ENCODE data around the gene NECAB3. TPM values are rescaled to one million over a fixed set of nuclear protein-coding genes. Genes with fewer than 3 reads are reported as not detected.
"Not testable (repeated sequence)": the region's sequence is repeated elsewhere in the genome, so short reads cannot be mapped to it uniquely, and the experiment has no call there.

The NECAB3 gene
- polyA plus RNA-seq, 3 donors from 2014 or later = 2.5 to 3.8 (median 2.9) TPM

- Mint-ChIP-seq H3K27ac (no peak overlapping the region), H3K36me3 (peaks cover 14 to 34% (median 20%) of the 10 kb centered on the region in 3 donors), H3K27me3 (ENCODE audit: low read depth in 3 of 3) (peaks cover 0 to 2% (median 0%) of the 10 kb centered on the region in 3 donors), H3K4me1 (peaks cover 3 to 9% of the 10 kb centered on the region in 2 donors), H3K4me3 (no peak overlapping the region), H3K9me3 (no peaks in the 10 kb centered on the region)
- no peak for DNase-seq
Observed at GRCh38 chr20:33635341-33635740, 38.9 kb downstream of the NECAB3 start.

GRCh38 chr20:33631910-33632309, 42.3 kb downstream of the NECAB3 start:
- H3K27ac Mint-ChIP-seq; H3K27me3 Mint-ChIP-seq (ENCODE audit: low read depth in 3 of 3): not testable (repeated sequence)
- H3K36me3 Mint-ChIP-seq = peaks cover 22 to 42% (median 35%) of the 10 kb centered on the region in 3 donors

GRCh38 chr20:33630507-33630906, 43.7 kb downstream of the NECAB3 start:
- Mint-ChIP-seq H3K27ac (peak overlapping the region in 4 of 6 donors; percentile 0 to 53 (median 29)), H3K4me1 (peaks cover 7 to 10% of the 10 kb centered on the region in 2 donors), H3K36me3 (peaks cover 19 to 43% (median 35%) of the 10 kb centered on the region in 3 donors), H3K4me3 (no peak overlapping the region), H3K27me3 (ENCODE audit: low read depth in 3 of 3) (no peaks in the 10 kb centered on the region), H3K9me3 (no peaks in the 10 kb centered on the region)
- DNase-seq = no peak

More at GRCh38 chr20:33631910-33632309, 42.3 kb downstream of the NECAB3 start:
- not testable (repeated sequence) for H3K4me3 Mint-ChIP-seq, DNase-seq, H3K4me1 Mint-ChIP-seq, H3K9me3 Mint-ChIP-seq

- peak overlapping the region in 4 of 6 donors; percentile 0 to 53 (median 30) for H3K27ac Mint-ChIP-seq
- DNase-seq = no peak
- no peaks in the 10 kb centered on the region for H3K27me3 Mint-ChIP-seq (ENCODE audit: low read depth in 3 of 3)
- H3K4me3 Mint-ChIP-seq = no peak overlapping the region
- H3K9me3 Mint-ChIP-seq = no peaks in the 10 kb centered on the region
- H3K36me3 Mint-ChIP-seq = peaks cover 19 to 48% (median 37%) of the 10 kb centered on the region in 3 donors
- peaks cover 12 to 16% of the 10 kb centered on the region in 2 donors for H3K4me1 Mint-ChIP-seq
Observed at GRCh38 chr20:33629979-33630378, 44.2 kb downstream of the NECAB3 start.

- Mint-ChIP-seq H3K36me3 (peaks cover 19 to 47% (median 41%) of the 10 kb centered on the region in 3 donors), H3K9me3 (no peaks in the 10 kb centered on the region), H3K27ac (peak overlapping the region in 1 of 6 donors; percentile 11), H3K4me3 (no peak overlapping the region), H3K27me3 (ENCODE audit: low read depth in 3 of 3) (peaks cover 0 to 2% (median 0%) of the 10 kb centered on the region in 3 donors), H3K4me1 (peaks cover 16 to 20% of the 10 kb centered on the region in 2 donors)
- no peak for DNase-seq
Observed at GRCh38 chr20:33629533-33629932, 44.7 kb downstream of the NECAB3 start.

GRCh38 chr20:33627577-33628216, 46.5 kb downstream of the NECAB3 start:
- Mint-ChIP-seq H3K36me3 (peaks cover 19 to 55% (median 44%) of the 10 kb centered on the region in 3 donors), H3K4me1 (peaks cover 28% of the 10 kb centered on the region in 2 donors), H3K4me3 (no peak overlapping the region), H3K27me3 (ENCODE audit: low read depth in 3 of 3) (peaks cover 0 to 2% (median 0%) of the 10 kb centered on the region in 3 donors), H3K27ac (peak overlapping the region in 3 of 6 donors; percentile 27 to 67 (median 42)), H3K9me3 (no peaks in the 10 kb centered on the region)
- no peak for DNase-seq

- peak overlapping the region in 4 of 6 donors; percentile 11 to 80 (median 44) for H3K27ac Mint-ChIP-seq
Observed at GRCh38 chr20:33626190-33626589, 48.0 kb downstream of the NECAB3 start.

GRCh38 chr20:33624399-33624798, 49.8 kb downstream of the NECAB3 start:
- Mint-ChIP-seq H3K4me3 (peak overlapping the region; percentile 26 to 71 (median 55)), H3K27me3 (ENCODE audit: low read depth in 3 of 3) (peaks cover 0 to 2% (median 0%) of the 10 kb centered on the region in 3 donors), H3K4me1 (peaks cover 30 to 35% of the 10 kb centered on the region in 2 donors), H3K9me3 (no peaks in the 10 kb centered on the region), H3K36me3 (peaks cover 8 to 47% (median 35%) of the 10 kb centered on the region in 3 donors), H3K27ac (peak overlapping the region; percentile 62 to 90 (median 84))
- DNase-seq = peak; percentile 13 to 34 (median 17)

More at GRCh38 chr20:33626190-33626589, 48.0 kb downstream of the NECAB3 start:
- no peak overlapping the region for H3K4me3 Mint-ChIP-seq
- no peaks in the 10 kb centered on the region for H3K9me3 Mint-ChIP-seq
- peaks cover 30% of the 10 kb centered on the region in 2 donors for H3K4me1 Mint-ChIP-seq
- peaks cover 19 to 55% (median 49%) of the 10 kb centered on the region in 3 donors for H3K36me3 Mint-ChIP-seq
- no peak for DNase-seq
- peaks cover 0 to 2% (median 0%) of the 10 kb centered on the region in 3 donors for H3K27me3 Mint-ChIP-seq (ENCODE audit: low read depth in 3 of 3)

- DNase-seq = no peak
- no peaks in the 10 kb centered on the region for H3K9me3 Mint-ChIP-seq
- H3K4me3 Mint-ChIP-seq = peak overlapping the region in 1 of 5 donors; percentile 36
- H3K27me3 Mint-ChIP-seq (ENCODE audit: low read depth in 3 of 3) = peaks cover 0 to 2% (median 0%) of the 10 kb centered on the region in 3 donors
- peaks cover 30 to 35% of the 10 kb centered on the region in 2 donors for H3K4me1 Mint-ChIP-seq
- H3K27ac Mint-ChIP-seq = peak overlapping the region in 3 of 6 donors; percentile 22 to 54 (median 43)
- peaks cover 0 to 37% (median 21%) of the 10 kb centered on the region in 3 donors for H3K36me3 Mint-ChIP-seq
Observed at GRCh38 chr20:33622705-33623365, 51.4 kb downstream of the NECAB3 start.

- H3K27me3 Mint-ChIP-seq (ENCODE audit: low read depth in 3 of 3) = peaks cover 0 to 2% (median 0%) of the 10 kb centered on the region in 3 donors
- no peak for DNase-seq
- peaks cover 0 to 33% (median 18%) of the 10 kb centered on the region in 3 donors for H3K36me3 Mint-ChIP-seq
- H3K27ac Mint-ChIP-seq = no peak overlapping the region
- peaks cover 30 to 35% of the 10 kb centered on the region in 2 donors for H3K4me1 Mint-ChIP-seq
- no peaks in the 10 kb centered on the region for H3K9me3 Mint-ChIP-seq
- H3K4me3 Mint-ChIP-seq = no peak overlapping the region
Observed at GRCh38 chr20:33621717-33622400, 52.4 kb downstream of the NECAB3 start.

GRCh38 chr20:33612001-33612400, 62.2 kb downstream of the NECAB3 start:
- H3K27ac Mint-ChIP-seq = no peak overlapping the region
- no peaks in the 10 kb centered on the region for H3K27me3 Mint-ChIP-seq (ENCODE audit: low read depth in 3 of 3)
- no peak overlapping the region for H3K4me3 Mint-ChIP-seq
- H3K4me1 Mint-ChIP-seq = no peaks in the 10 kb centered on the region
- H3K36me3 Mint-ChIP-seq = peaks cover 4 to 27% (median 18%) of the 10 kb centered on the region in 3 donors
- no peaks in the 10 kb centered on the region for H3K9me3 Mint-ChIP-seq
- DNase-seq = no peak

- H3K27ac Mint-ChIP-seq = peak overlapping the region in 1 of 6 donors; percentile 0
Observed at GRCh38 chr20:33611106-33611505, 63.1 kb downstream of the NECAB3 start.

GRCh38 chr20:33609504-33609903, 64.7 kb downstream of the NECAB3 start:
- DNase-seq = no peak
- Mint-ChIP-seq H3K27me3 (ENCODE audit: low read depth in 3 of 3) (no peaks in the 10 kb centered on the region), H3K4me1 (no peaks in the 10 kb centered on the region), H3K4me3 (no peak overlapping the region), H3K27ac (peak overlapping the region in 2 of 6 donors; percentile 2 to 9), H3K9me3 (no peaks in the 10 kb centered on the region), H3K36me3 (peaks cover 4 to 24% (median 22%) of the 10 kb centered on the region in 3 donors)

More at GRCh38 chr20:33611106-33611505, 63.1 kb downstream of the NECAB3 start:
- H3K27me3 Mint-ChIP-seq (ENCODE audit: low read depth in 3 of 3) = no peaks in the 10 kb centered on the region
- no peak overlapping the region for H3K4me3 Mint-ChIP-seq
- peaks cover 4 to 27% (median 23%) of the 10 kb centered on the region in 3 donors for H3K36me3 Mint-ChIP-seq
- H3K4me1 Mint-ChIP-seq = no peaks in the 10 kb centered on the region
- no peak for DNase-seq
- H3K9me3 Mint-ChIP-seq = no peaks in the 10 kb centered on the region

Measured in immature natural killer cell (primary cell).